K562 (cell line): ENCODE measurements around the gene HAT1. TPM values are rescaled to one million over a fixed set of nuclear protein-coding genes. Genes with fewer than 3 reads are reported as not detected.

Experiments
- BRF2 ChIP-seq: IDR thresholded peaks from 3 replicates; pipeline ENCODE4 v1.6.1; 2011; ENCODE audit warnings: borderline replicate concordance, mild to moderate bottlenecking; ENCODE audit not compliant: insufficient read length, insufficient read depth
- CHAMP1 ChIP-seq: fragments of 450-650 bp; IDR thresholded peaks from 2 replicates; pipeline ENCODE4 v1.6.1; 2016; ENCODE audit warnings: mild to moderate bottlenecking
- CLOCK ChIP-seq: fragments of 250-450 bp; sonication (Bioruptor Pico); IDR thresholded peaks from 2 replicates; pipeline ENCODE4 v1.4.0; 2020; ENCODE audit warnings: mild to moderate bottlenecking, moderate library complexity, borderline replicate concordance
- ELF2 ChIP-seq: fragments of 250-450 bp; sonication (Bioruptor Pico); IDR thresholded peaks from 2 replicates; pipeline ENCODE4 v1.5.0; 2021; ENCODE audit warnings: mild to moderate bottlenecking
- KAT7 ChIP-seq: sonication (generic); formaldehyde crosslinking; IDR thresholded peaks from 2 replicates; pipeline ENCODE4 v1.8.0; 2022; ENCODE audit warnings: missing genetic modification reagents, mild to moderate bottlenecking, borderline replicate concordance
- KLF6 ChIP-seq: fragments of 250-450 bp; sonication (Bioruptor Pico); IDR thresholded peaks from 2 replicates; pipeline ENCODE4 v1.4.0; 2020; ENCODE audit warnings: mild to moderate bottlenecking, moderate library complexity, borderline replicate concordance
- MTA1 ChIP-seq: fragments of 450-650 bp; IDR thresholded peaks from 2 replicates; pipeline ENCODE4 v1.6.1; 2017; ENCODE audit warnings: borderline replicate concordance
- POLR2AphosphoS2 ChIP-seq: IDR thresholded peaks from 2 replicates; pipeline ENCODE4 v1.6.1; 2012; ENCODE audit warnings: low read length, improper control_type of control experiment
- PRMT5 ChIP-seq: sonication (generic); formaldehyde crosslinking; IDR thresholded peaks from 2 replicates; pipeline ENCODE4 v1.5.0; 2020; ENCODE audit warnings: missing genetic modification reagents
- ZNF354B ChIP-seq: fragments of 250-450 bp; sonication (Bioruptor Pico); IDR thresholded peaks from 2 replicates; pipeline ENCODE4 v1.4.0; 2020
- ZNF445 ChIP-seq: fragments of 250-450 bp; sonication (Bioruptor Pico); IDR thresholded peaks from 2 replicates; pipeline ENCODE4 v1.4.0; 2020; ENCODE audit warnings: low read depth, mild to moderate bottlenecking, moderate library complexity
- ZNF551 ChIP-seq: fragments of 250-450 bp; sonication (Bioruptor Pico); IDR thresholded peaks from 2 replicates; pipeline ENCODE4 v1.5.0; 2021; ENCODE audit warnings: mild to moderate bottlenecking, moderate library complexity
- ZSCAN29 ChIP-seq: fragments of 450-650 bp; IDR thresholded peaks from 2 replicates; pipeline ENCODE4 v1.6.1; 2017
- polyA plus RNA-seq, 8 experiments: library from polyadenylated mRNA; depleted of rRNA in 4 of 8; stranded (reverse) in 5 of 8; unstranded in 3 of 8; fragments of >200 nt; fragmentation: Nextera tagmentation in 2 of 8; fragmentation: Illumina TruSeq in 1 of 8; extraction: Ambion mirVana in 2 of 8; extraction: Trizol in 1 of 8; gene quantifications; 2 replicates each; pipeline versions ENCODE4 v1.2.1 to v1.2.3, GENCODE V29; 2011 to 2014; ENCODE audit warnings: inconsistent platforms in 1 of 8, missing spikeins in 1 of 8
- total RNA-seq, 7 experiments: library from RNA; depleted of rRNA in 6 of 7; stranded (reverse); fragments of >200 nt in 6 of 7; fragmentation: Illumina TruSeq in 2 of 7; extraction: Trizol in 2 of 7; gene quantifications; 2 replicates each; pipeline versions ENCODE4 v1.2.1 to v1.2.3, GENCODE V29; 2011 to 2021; ENCODE audit warnings: low replicate concordance in 1 of 7
- TF ChIP-seq, protein P1 (sequence below), 2 experiments: fragments of 200-800 bp in 1 of 2; sonication (Bioruptor generic) in 1 of 2; sonication (generic) in 1 of 2; formaldehyde crosslinking in 1 of 2; IDR thresholded peaks in 1 of 2; conservative IDR thresholded peaks in 1 of 2; 2 replicates each; pipeline versions ENCODE4 v1.5.0 to v1.6.1; 2016 to 2020; ENCODE audit warnings: missing compliant biosample characterization in 1 of 2, missing genetic modification characterization in 1 of 2, missing genetic modification reagents in 1 of 2

HAT1 gene
- total and polyA plus RNA-seq, 9 of the 15 experiments (the other 6 are each of a cell fraction or from before 2014, with no cell fraction given) = 125 to 384 (median 244) TPM

- TF ChIP-seq, protein P1, sequence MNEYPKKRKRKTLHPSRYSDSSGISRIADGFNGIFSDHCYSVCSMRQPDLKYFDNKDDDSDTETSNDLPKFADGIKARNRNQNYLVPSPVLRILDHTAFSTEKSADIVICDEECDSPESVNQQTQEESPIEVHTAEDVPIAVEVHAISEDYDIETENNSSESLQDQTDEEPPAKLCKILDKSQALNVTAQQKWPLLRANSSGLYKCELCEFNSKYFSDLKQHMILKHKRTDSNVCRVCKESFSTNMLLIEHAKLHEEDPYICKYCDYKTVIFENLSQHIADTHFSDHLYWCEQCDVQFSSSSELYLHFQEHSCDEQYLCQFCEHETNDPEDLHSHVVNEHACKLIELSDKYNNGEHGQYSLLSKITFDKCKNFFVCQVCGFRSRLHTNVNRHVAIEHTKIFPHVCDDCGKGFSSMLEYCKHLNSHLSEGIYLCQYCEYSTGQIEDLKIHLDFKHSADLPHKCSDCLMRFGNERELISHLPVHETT (CRISPR knock-in tag; conservative IDR thresholded peaks at IDR 0.05 in 1 of 2, IDR thresholded peaks at IDR 0.05 in 1 of 2) = no peak; a peak in 1 of 4 replicates
- TF ChIP-seq PRMT5 (CRISPR knock-in tag) (no peak), ZNF354B (no peak), MTA1 (peak; percentile 57; the same call in 1 of the 2 replicates), KAT7 (CRISPR knock-in tag) (peak; percentile 61; the same call in 1 of the 2 replicates), BRF2 (no peak), CHAMP1 (no peak), KLF6 (no peak), ZSCAN29 (no peak), ZNF445 (no peak), POLR2AphosphoS2 (no peak; the same call in 1 of the 2 replicates), CLOCK (CRISPR knock-in tag) (no peak), ZNF551 (CRISPR knock-in tag) (no peak), ELF2 (CRISPR knock-in tag) (0 out of 2 replicates have a peak, but pooled peaks have one; percentile 10)
Measured at GRCh38 chr2:171922230-171923022, at the start of gene HAT1 (continued).
